ENCODE data around the gene ANP32A. TPM values are rescaled to one million over a fixed set of nuclear protein-coding genes. Genes with fewer than 3 reads are reported as not detected.
A peak's percentile ranks its signal among the peaks of the same experiment; 100 is the strongest.

Gene ANP32A
- total and polyA plus RNA-seq, 4 experiments from 2014 or later = 52.7 to 134 (median 99.1) TPM

- H3K4me3 ChIP-seq (ENCODE audit: low read length in 2 of 2) = no peak overlapping the region
- no peaks in the 10 kb centered on the region for H3K27me3 ChIP-seq (ENCODE audit: insufficient read depth, low read length)
- H3K27me3 Mint-ChIP-seq = peaks cover 0 to 2% of the 10 kb centered on the region in 2 donors
- H3K9me3 Mint-ChIP-seq = no peaks in the 10 kb centered on the region
- no peak for DNase-seq
- H3K27ac ChIP-seq (ENCODE audit: low read depth, low read length) = no peak overlapping the region
- peak overlapping the region in 1 of 7 donors; percentile 64 for H3K27ac Mint-ChIP-seq
- intact Hi-C loops (cut with micrococcal nuclease) = loop anchor here (1.0 to 2.0 kb wide), 2 partner anchors 98 to 144 kb away; no protein-coding TSS in a partner anchor
- no peaks in the 10 kb centered on the region for H3K9me3 ChIP-seq (ENCODE audit: control insufficient read depth in 1 of 2, low read length in 2 of 2)
- ChIA-PET POLR2A (ENCODE audit: partially characterized antibody) (no interaction called here), CTCF (ENCODE audit: partially characterized antibody) (interaction anchor here (1.5 to 4.6 kb wide), 3 partner anchors 97 to 148 kb away, joined by 3 to 49 read pairs (median 10); no protein-coding TSS in a partner anchor)
- H3K4me3 Mint-ChIP-seq = no peak overlapping the region
- H3K4me1 ChIP-seq (ENCODE audit: insufficient read depth, low read length) = no peaks in the 10 kb centered on the region
- peaks cover 0 to 3% (median 1%) of the 10 kb centered on the region in 4 donors for H3K4me1 Mint-ChIP-seq
- no peaks in the 10 kb centered on the region for H3K36me3 ChIP-seq (ENCODE audit: insufficient read depth, low read length)
- no peaks in the 10 kb centered on the region for H3K36me3 Mint-ChIP-seq
Measured at GRCh38 chr15:68730976-68731897, 89.5 kb downstream of the ANP32A start.

GRCh38 chr15:68730471-68730919 lies 90.2 kb downstream of the ANP32A start:
- Mint-ChIP-seq H3K36me3 (no peaks in the 10 kb centered on the region), H3K27me3 (peaks cover 0 to 2% of the 10 kb centered on the region in 2 donors), H3K9me3 (no peaks in the 10 kb centered on the region), H3K4me3 (no peak overlapping the region), H3K4me1 (peaks cover 0 to 3% (median 1%) of the 10 kb centered on the region in 4 donors), H3K27ac (no peak overlapping the region)
- H3K4me1 ChIP-seq (ENCODE audit: insufficient read depth, low read length) = no peaks in the 10 kb centered on the region
- intact Hi-C loops (cut with micrococcal nuclease) = loop anchor here (1.0 to 2.0 kb wide), 2 partner anchors 98 to 145 kb away; no protein-coding TSS in a partner anchor
- no peaks in the 10 kb centered on the region for H3K27me3 ChIP-seq (ENCODE audit: insufficient read depth, low read length)
- no peak overlapping the region for H3K27ac ChIP-seq (ENCODE audit: low read depth, low read length)
- POLR2A ChIA-PET (ENCODE audit: partially characterized antibody) = no interaction called here
- no peak overlapping the region for H3K4me3 ChIP-seq (ENCODE audit: low read length in 2 of 2)
- CTCF ChIA-PET (ENCODE audit: partially characterized antibody) = interaction anchor here (2.3 to 4.6 kb wide), 2 partner anchors 98 to 145 kb away, joined by 10 to 49 read pairs; no protein-coding TSS in a partner anchor
- H3K36me3 ChIP-seq (ENCODE audit: insufficient read depth, low read length) = no peaks in the 10 kb centered on the region
- peak in 4 of 5 donors; percentile 6 to 16 (median 12) for DNase-seq
- no peaks in the 10 kb centered on the region for H3K9me3 ChIP-seq (ENCODE audit: control insufficient read depth in 1 of 2, low read length in 2 of 2)

GRCh38 chr15:68729789-68730411 lies 90.8 kb downstream of the ANP32A start:
- H3K36me3 Mint-ChIP-seq = no peaks in the 10 kb centered on the region
- H3K4me1 Mint-ChIP-seq = peaks cover 0 to 3% (median 1%) of the 10 kb centered on the region in 4 donors
- H3K4me3 Mint-ChIP-seq = no peak overlapping the region
- intact Hi-C loops (cut with micrococcal nuclease) = loop anchor here (1.0 to 2.0 kb wide), 2 partner anchors 99 to 145 kb away; no protein-coding TSS in a partner anchor
- H3K36me3 ChIP-seq (ENCODE audit: insufficient read depth, low read length) = no peaks in the 10 kb centered on the region
- H3K27me3 Mint-ChIP-seq = peaks cover 2% of the 10 kb centered on the region in 2 donors
- ChIA-PET CTCF (ENCODE audit: partially characterized antibody) (interaction anchor here (0.7 to 4.6 kb wide), 2 partner anchors 99 to 146 kb away, joined by 3 to 49 read pairs; no protein-coding TSS in a partner anchor), POLR2A (ENCODE audit: partially characterized antibody) (no interaction called here)
- H3K27ac ChIP-seq (ENCODE audit: low read depth, low read length) = no peak overlapping the region
- no peaks in the 10 kb centered on the region for H3K27me3 ChIP-seq (ENCODE audit: insufficient read depth, low read length)
- no peak overlapping the region for H3K4me3 ChIP-seq (ENCODE audit: low read length in 2 of 2)
- no peak overlapping the region for H3K27ac Mint-ChIP-seq
- no peak for DNase-seq
- no peaks in the 10 kb centered on the region for H3K4me1 ChIP-seq (ENCODE audit: insufficient read depth, low read length)
- no peaks in the 10 kb centered on the region for H3K9me3 ChIP-seq (ENCODE audit: control insufficient read depth in 1 of 2, low read length in 2 of 2)
- no peaks in the 10 kb centered on the region for H3K9me3 Mint-ChIP-seq

Small RNA genes lying within 50 kb of the gene (microRNA-seq; reads per million reads assigned to microRNA genes)
- not detected for gene MIR4312 (ENCODE audit: borderline microRNAs expressed, borderline number of aligned reads, borderline replicate concordance)

Other genes starting within 250 kb of the ANP32A start
- not detected for gene CORO2B, start 241.9 kb downstream of the ANP32A start, total RNA-seq
- gene CORO2B, start 241.9 kb downstream of the ANP32A start, polyA plus RNA-seq = not detected
- gene SPESP1, start 109.6 kb upstream of the ANP32A start, total RNA-seq = under 1 TPM; 0.61 to 0.67 TPM
- gene SPESP1, start 109.6 kb upstream of the ANP32A start, polyA plus RNA-seq = under 1 TPM; 0.53 to 0.80 TPM
- under 1 TPM; 0.06 to 0.08 TPM for gene NOX5, start 193.8 kb upstream of the ANP32A start, total RNA-seq
- not detected for gene NOX5, start 193.8 kb upstream of the ANP32A start, polyA plus RNA-seq